ENCODE results near the gene SPATA32. TPM values are rescaled to one million over a fixed set of nuclear protein-coding genes. Genes with fewer than 3 reads are reported as not detected.

Gene SPATA32
- total RNA-seq, 1 experiment from 2014 or later, result 0.81 TPM

DNA sequence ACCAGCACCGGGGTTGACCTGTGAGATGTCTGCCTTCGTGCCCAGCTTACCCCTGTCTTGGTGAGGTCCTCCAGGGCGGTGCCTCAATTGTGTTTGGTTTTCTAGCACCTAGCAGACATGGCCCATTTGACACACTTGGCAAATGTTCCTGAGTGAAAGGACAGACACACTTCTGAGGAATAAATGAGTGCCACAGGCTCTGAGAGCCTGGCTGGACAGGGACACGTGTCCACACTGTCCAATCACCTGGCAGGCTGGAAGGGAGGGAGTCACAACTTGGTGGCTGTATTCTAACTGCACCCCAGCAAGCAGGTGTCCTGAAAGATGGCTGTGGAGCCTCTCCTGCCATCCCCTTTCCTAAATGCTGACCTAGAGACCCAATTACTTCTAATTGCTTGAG is 47.5 kb upstream of the SPATA32 start:
- Mint-ChIP-seq H3K27ac (no peak overlapping the region), H3K4me3 (no peak overlapping the region), H3K4me1 (peaks cover 25 to 26% of the 10 kb centered on the region in 2 experiments), H3K36me3 (ENCODE audit: insufficient read depth in 1 of 3, low read depth in 3 of 3) (peaks cover 0 to 8% (median 3%) of the 10 kb centered on the region in 3 experiments; a peak in 4 of 7 replicates), H3K27me3 (ENCODE audit: low read depth) (no peaks in the 10 kb centered on the region), H3K9me3 (no peaks in the 10 kb centered on the region)
- Histone ChIP-seq H2BK12ac (ENCODE audit: insufficient read length, low read depth, low read length) (no peak overlapping the region), H3K79me2 (ENCODE audit: insufficient read depth, low read length) (peaks cover 6% of the 10 kb centered on the region; the same call in 1 of the 2 replicates), H3K4ac (ENCODE audit: low read depth, low read length) (no peak overlapping the region), H2BK20ac (ENCODE audit: low read depth, low read length, poor library complexity, severe bottlenecking) (no peak overlapping the region), H3K23ac (ENCODE audit: insufficient read length, low read depth, low read length) (no peak overlapping the region), H3T11ph (ENCODE audit: low read length) (no peak overlapping the region), H3K18ac (ENCODE audit: insufficient read length, low read depth, low read length) (no peak overlapping the region), H3K27ac (ENCODE audit: insufficient read length, low read depth, low read length) (no peak overlapping the region), H3K14ac (ENCODE audit: insufficient read depth, low read length) (no peak overlapping the region; the same call in 1 of the 2 replicates), H4K8ac (replicated peaks; ENCODE audit: insufficient read length, low read depth, low read length) (no peak overlapping the region), H3K9me3 (ENCODE audit: control insufficient read depth, low read depth, low read length) (no peaks in the 10 kb centered on the region), H4K91ac (ENCODE audit: insufficient read length, low read depth, low read length) (peak overlapping the region; percentile 23), H2BK120ac (ENCODE audit: low read depth, low read length, poor library complexity, severe bottlenecking) (no peak overlapping the region), H3K23me2 (ENCODE audit: insufficient read length, low read depth, low read length, poor library complexity, severe bottlenecking) (peaks cover 2% of the 10 kb centered on the region), H3K27me3 (ENCODE audit: insufficient read depth, low read length) (no peaks in the 10 kb centered on the region), H3K4me1 (ENCODE audit: insufficient read depth, low read length) (no peaks in the 10 kb centered on the region), H4K20me1 (ENCODE audit: control insufficient read depth, insufficient read depth, insufficient read length) (no peaks in the 10 kb centered on the region), H3K56ac (ENCODE audit: insufficient read length, low read depth, low read length) (no peak overlapping the region), H3K79me1 (ENCODE audit: insufficient read depth, low read depth, low read length, poor library complexity, severe bottlenecking) (no peaks in the 10 kb centered on the region), H4K5ac (ENCODE audit: insufficient read length, low read depth, low read length) (no peak overlapping the region), H2BK15ac (ENCODE audit: low read depth, low read length) (no peak overlapping the region), H2AFZ (ENCODE audit: low read length) (no peak overlapping the region), H3K4me2 (ENCODE audit: insufficient read depth, insufficient read length, low read length) (no peak overlapping the region), H3K9ac (ENCODE audit: extremely low read depth, insufficient read length, low read length) (no peak overlapping the region), H2BK5ac (ENCODE audit: insufficient read length, low read length) (no peak overlapping the region), H2AK5ac (ENCODE audit: insufficient read length, low read length) (no peak overlapping the region)
- no peak for DNase-seq
- TF ChIP-seq, protein P1, sequence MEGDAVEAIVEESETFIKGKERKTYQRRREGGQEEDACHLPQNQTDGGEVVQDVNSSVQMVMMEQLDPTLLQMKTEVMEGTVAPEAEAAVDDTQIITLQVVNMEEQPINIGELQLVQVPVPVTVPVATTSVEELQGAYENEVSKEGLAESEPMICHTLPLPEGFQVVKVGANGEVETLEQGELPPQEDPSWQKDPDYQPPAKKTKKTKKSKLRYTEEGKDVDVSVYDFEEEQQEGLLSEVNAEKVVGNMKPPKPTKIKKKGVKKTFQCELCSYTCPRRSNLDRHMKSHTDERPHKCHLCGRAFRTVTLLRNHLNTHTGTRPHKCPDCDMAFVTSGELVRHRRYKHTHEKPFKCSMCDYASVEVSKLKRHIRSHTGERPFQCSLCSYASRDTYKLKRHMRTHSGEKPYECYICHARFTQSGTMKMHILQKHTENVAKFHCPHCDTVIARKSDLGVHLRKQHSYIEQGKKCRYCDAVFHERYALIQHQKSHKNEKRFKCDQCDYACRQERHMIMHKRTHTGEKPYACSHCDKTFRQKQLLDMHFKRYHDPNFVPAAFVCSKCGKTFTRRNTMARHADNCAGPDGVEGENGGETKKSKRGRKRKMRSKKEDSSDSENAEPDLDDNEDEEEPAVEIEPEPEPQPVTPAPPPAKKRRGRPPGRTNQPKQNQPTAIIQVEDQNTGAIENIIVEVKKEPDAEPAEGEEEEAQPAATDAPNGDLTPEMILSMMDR (conservative IDR thresholded peaks at IDR 0.05), result no peak
- WGBS (ENCODE audit: extremely low coverage, insufficient read length, low lambda C conversion rate), result no CpG with 5 or more reads among the region's 4 CpGs
